ENCODE measurements around the gene CCDC97.
"Not testable (repeated sequence)": the region's sequence is repeated elsewhere in the genome, so short reads cannot be mapped to it uniquely, and the experiment has no call there.

CCDC97 gene

DNA sequence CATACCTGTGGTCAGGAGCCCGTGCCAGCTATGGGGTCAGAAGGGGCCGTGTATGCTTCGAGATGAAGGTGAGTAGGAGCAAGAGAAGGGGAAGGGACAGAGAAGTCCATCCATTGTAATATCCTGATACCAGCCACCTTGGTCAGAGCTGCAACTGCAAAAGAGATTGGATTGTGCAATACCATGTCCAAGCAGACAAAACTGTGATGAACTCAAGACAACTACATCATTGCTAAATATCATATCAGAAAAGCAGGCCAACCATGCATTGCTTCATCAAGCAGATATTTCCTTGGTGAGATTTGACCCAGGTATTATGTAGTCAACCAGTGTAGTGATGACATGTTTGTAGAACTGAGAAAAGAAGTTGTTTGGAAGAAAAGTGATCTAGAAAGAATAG, 33.7 kb upstream of the CCDC97 start:
- Histone ChIP-seq H4K20me1 (ENCODE audit: insufficient read depth, low read length) (no peaks in the 10 kb centered on the region; the same call in 1 of the 2 replicates), H3K4me1 (ENCODE audit: low read length) (no peaks in the 10 kb centered on the region), H3K9me3 (ENCODE audit: insufficient read depth, low read length) (no peaks in the 10 kb centered on the region), H3K27me3 (ENCODE audit: low read depth, low read length) (no peaks in the 10 kb centered on the region), H3K4me2 (ENCODE audit: low read length) (no peak overlapping the region), H3K36me3 (replicated peaks; ENCODE audit: low read depth, low read length) (peaks cover 91% of the 10 kb centered on the region), H2AFZ (ENCODE audit: low read depth, low read length) (no peak overlapping the region), H3K27ac (ENCODE audit: low read length) (no peak overlapping the region), H3K9ac (ENCODE audit: low read length) (no peak overlapping the region), H3K4me3 (ENCODE audit: low read length) (no peak overlapping the region), H3K79me2 (ENCODE audit: low read length) (peaks cover 27% of the 10 kb centered on the region)
- no peak for TF ChIP-seq EZH2phosphoT487 (IDR thresholded peaks at IDR 0.05; ENCODE audit: low read depth)
- TF ChIP-seq, protein P1, sequence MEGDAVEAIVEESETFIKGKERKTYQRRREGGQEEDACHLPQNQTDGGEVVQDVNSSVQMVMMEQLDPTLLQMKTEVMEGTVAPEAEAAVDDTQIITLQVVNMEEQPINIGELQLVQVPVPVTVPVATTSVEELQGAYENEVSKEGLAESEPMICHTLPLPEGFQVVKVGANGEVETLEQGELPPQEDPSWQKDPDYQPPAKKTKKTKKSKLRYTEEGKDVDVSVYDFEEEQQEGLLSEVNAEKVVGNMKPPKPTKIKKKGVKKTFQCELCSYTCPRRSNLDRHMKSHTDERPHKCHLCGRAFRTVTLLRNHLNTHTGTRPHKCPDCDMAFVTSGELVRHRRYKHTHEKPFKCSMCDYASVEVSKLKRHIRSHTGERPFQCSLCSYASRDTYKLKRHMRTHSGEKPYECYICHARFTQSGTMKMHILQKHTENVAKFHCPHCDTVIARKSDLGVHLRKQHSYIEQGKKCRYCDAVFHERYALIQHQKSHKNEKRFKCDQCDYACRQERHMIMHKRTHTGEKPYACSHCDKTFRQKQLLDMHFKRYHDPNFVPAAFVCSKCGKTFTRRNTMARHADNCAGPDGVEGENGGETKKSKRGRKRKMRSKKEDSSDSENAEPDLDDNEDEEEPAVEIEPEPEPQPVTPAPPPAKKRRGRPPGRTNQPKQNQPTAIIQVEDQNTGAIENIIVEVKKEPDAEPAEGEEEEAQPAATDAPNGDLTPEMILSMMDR (IDR thresholded peaks at IDR 0.05; ENCODE audit: low read depth, low read length), result no peak

DNA sequence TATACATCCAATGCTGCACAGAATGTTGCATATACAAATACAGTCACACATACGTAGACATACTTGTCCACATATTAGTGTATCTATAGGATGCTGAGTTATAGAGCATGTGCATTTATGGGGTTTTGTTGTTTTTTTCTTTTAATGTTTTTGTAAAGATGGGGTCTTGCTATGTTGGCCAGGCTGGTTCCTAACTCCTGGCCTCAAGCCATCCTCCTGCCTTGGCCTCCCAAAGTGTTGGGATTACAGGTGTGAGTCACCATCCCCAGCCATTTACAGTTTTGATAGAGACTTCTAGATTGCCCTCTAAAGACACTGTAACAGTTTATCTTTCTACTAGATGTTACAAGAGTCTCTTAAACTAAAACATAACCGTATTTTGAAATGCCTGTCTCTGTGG, 31.5 kb upstream of the CCDC97 start:
- TF ChIP-seq, protein P1 (IDR thresholded peaks at IDR 0.05; ENCODE audit: low read depth, low read length), result no peak
- TF ChIP-seq EZH2phosphoT487 (IDR thresholded peaks at IDR 0.05; ENCODE audit: low read depth), result no peak
- H3K4me2 ChIP-seq (ENCODE audit: low read length), result no peak overlapping the region
- no peaks in the 10 kb centered on the region for H3K4me1 ChIP-seq (ENCODE audit: low read length)
- peaks cover 5% of the 10 kb centered on the region; the same call in 1 of the 2 replicates for H4K20me1 ChIP-seq (ENCODE audit: insufficient read depth, low read length)
- no peaks in the 10 kb centered on the region for H3K9me3 ChIP-seq (ENCODE audit: insufficient read depth, low read length)
- peaks cover 85% of the 10 kb centered on the region for H3K36me3 ChIP-seq (replicated peaks; ENCODE audit: low read depth, low read length)
- no peaks in the 10 kb centered on the region for H3K27me3 ChIP-seq (ENCODE audit: low read depth, low read length)
- peaks cover 13% of the 10 kb centered on the region; the same call in 1 of the 2 replicates for H3K79me2 ChIP-seq (ENCODE audit: low read length)
- H2AFZ ChIP-seq (ENCODE audit: low read depth, low read length), result no peak overlapping the region
- H3K27ac ChIP-seq (ENCODE audit: low read length), result no peak overlapping the region
- H3K9ac ChIP-seq (ENCODE audit: low read length), result no peak overlapping the region
- no peak overlapping the region for H3K4me3 ChIP-seq (ENCODE audit: low read length)

DNA sequence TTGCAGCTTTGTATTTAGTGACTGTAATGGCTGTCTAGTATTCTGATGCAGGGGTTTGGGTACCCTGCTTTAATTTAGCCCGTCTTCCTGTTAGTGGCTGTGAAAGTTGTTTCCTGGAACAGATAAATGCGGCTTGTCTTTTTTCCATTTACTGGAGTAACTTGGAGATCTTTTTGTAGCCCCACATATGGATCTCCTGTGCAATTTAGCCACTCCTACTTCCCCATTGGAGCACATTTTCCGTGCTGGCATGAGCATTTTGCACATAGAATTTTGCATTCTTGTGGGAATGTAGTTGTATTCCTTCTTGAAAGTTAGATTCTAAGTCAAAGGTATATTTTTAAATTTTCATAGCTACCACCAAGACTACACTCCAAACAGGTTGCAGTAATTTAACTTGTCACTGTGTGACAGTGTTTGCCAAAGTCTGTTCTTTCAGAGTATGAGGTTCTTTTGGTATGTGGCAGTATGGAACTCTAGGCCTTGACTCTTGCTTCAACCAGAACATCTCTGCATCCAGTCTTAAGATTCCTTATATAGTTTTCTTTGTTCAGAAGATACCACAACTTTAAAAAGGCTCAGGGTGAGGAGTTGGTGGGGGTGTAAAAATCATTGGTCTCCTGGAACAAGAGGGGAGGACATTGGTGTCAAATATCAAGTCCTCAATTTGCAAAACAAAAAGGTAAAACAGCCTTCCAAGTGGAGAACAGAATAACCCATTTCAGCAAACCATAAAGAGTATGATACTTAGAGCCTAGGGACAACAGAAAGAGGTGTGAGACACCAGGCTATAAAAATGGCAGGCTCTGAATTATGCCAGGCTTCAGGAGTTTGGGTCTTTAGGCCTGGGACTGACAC, 21.1 kb upstream of the CCDC97 start:
- no peak overlapping the region for H3K27ac ChIP-seq (ENCODE audit: low read length)
- no peaks in the 10 kb centered on the region for H3K4me1 ChIP-seq (ENCODE audit: low read length)
- peaks cover 10% of the 10 kb centered on the region; the same call in 1 of the 2 replicates for H4K20me1 ChIP-seq (ENCODE audit: insufficient read depth, low read length)
- H3K9me3 ChIP-seq (ENCODE audit: insufficient read depth, low read length), result no peaks in the 10 kb centered on the region
- no peaks in the 10 kb centered on the region for H3K27me3 ChIP-seq (ENCODE audit: low read depth, low read length)
- no peak overlapping the region for H2AFZ ChIP-seq (ENCODE audit: low read depth, low read length)
- peaks cover 15% of the 10 kb centered on the region for H3K79me2 ChIP-seq (ENCODE audit: low read length)
- no peak overlapping the region for H3K4me2 ChIP-seq (ENCODE audit: low read length)
- H3K4me3 ChIP-seq (ENCODE audit: low read length), result no peak overlapping the region
- TF ChIP-seq EZH2phosphoT487 (IDR thresholded peaks at IDR 0.05; ENCODE audit: low read depth), result no peak
- TF ChIP-seq, protein P1 (IDR thresholded peaks at IDR 0.05; ENCODE audit: low read depth, low read length), result no peak
- peaks cover 81% of the 10 kb centered on the region for H3K36me3 ChIP-seq (replicated peaks; ENCODE audit: low read depth, low read length)
- no peak overlapping the region for H3K9ac ChIP-seq (ENCODE audit: low read length)

DNA sequence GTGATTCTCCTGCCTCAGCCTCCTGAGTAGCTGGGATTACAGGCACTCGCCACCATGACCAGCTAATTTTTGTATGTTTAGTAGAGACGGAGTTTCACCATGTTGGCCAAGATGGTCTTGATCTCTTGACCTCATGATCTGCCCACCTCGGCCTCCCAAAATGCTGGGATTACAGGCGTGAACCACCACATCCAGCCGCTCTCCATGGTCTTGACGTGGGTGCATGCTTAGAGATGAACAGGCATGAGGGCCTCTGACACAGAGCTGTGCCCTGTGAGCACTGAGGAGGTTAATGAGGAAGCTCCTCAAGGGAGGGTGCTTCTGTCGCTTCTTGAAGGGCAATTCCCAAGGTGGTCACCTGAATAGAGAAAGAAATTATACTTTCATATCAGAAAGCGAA, 20.2 kb upstream of the CCDC97 start:
- Histone ChIP-seq H3K79me2 (ENCODE audit: low read length) (peaks cover 15% of the 10 kb centered on the region), H3K36me3 (replicated peaks; ENCODE audit: low read depth, low read length) (peaks cover 83% of the 10 kb centered on the region), H4K20me1 (ENCODE audit: insufficient read depth, low read length) (peaks cover 10% of the 10 kb centered on the region; the same call in 1 of the 2 replicates)
- H3K4me1 ChIP-seq (ENCODE audit: low read length); H3K4me2 ChIP-seq (ENCODE audit: low read length); H3K9ac ChIP-seq (ENCODE audit: low read length); H3K4me3 ChIP-seq (ENCODE audit: low read length); H3K27ac ChIP-seq (ENCODE audit: low read length); H3K9me3 ChIP-seq (ENCODE audit: insufficient read depth, low read length); H2AFZ ChIP-seq (ENCODE audit: low read depth, low read length); H3K27me3 ChIP-seq (ENCODE audit: low read depth, low read length): not testable (repeated sequence)

Measured in OCI-LY3 (cell line).